ENCODE data around the gene DDR2. TPM values are rescaled to one million over a fixed set of nuclear protein-coding genes. Genes with fewer than 3 reads are reported as not detected.
A peak's percentile ranks its signal among the peaks of the same experiment; 100 is the strongest.
"Not testable (repeated sequence)": the region's sequence is repeated elsewhere in the genome, so short reads cannot be mapped to it uniquely, and the experiment has no call there.

The DDR2 gene
- total RNA-seq, 3 donors from 2014 or later = 0.29 to 0.84 (median 0.38) TPM

DNA sequence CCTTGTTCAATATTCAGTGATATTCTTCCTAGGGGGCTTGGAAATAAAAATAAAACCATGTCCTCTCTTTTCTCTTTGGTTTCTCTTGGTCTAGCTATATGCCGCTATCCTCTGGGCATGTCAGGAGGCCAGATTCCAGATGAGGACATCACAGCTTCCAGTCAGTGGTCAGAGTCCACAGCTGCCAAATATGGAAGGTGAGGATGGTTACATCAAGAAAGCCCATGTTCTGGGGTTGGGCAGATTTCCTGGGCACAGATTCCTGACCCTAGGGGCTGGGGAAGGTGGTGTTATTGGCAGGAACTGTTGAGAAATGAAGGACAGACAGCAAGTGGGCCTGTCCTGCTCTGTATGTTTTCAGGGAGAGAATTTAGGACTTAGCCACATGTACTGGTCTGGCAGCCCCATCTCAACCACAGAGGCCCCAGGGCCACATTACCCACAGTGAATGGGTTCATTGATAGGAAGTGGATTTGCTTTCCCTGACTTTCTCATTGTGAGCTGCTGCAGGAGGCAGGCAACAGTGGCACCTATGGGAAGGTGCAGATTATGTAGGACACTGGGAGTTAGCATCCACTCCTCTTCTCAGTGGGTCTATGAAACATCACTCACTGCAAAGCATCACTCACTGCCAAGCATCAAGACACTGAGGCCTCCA lies 120.9 kb downstream of the DDR2 start:
- Mint-ChIP-seq H3K36me3 (ENCODE audit: insufficient read depth) (peaks cover 2% of the 10 kb centered on the region), H3K27me3 (ENCODE audit: low read depth) (no peaks in the 10 kb centered on the region), H3K4me3 (no peak overlapping the region), H3K4me1 (ENCODE audit: low read depth) (no peaks in the 10 kb centered on the region), H3K9me3 (no peaks in the 10 kb centered on the region)
- ATAC-seq = no peak
- DNase-seq = no peak

DNA sequence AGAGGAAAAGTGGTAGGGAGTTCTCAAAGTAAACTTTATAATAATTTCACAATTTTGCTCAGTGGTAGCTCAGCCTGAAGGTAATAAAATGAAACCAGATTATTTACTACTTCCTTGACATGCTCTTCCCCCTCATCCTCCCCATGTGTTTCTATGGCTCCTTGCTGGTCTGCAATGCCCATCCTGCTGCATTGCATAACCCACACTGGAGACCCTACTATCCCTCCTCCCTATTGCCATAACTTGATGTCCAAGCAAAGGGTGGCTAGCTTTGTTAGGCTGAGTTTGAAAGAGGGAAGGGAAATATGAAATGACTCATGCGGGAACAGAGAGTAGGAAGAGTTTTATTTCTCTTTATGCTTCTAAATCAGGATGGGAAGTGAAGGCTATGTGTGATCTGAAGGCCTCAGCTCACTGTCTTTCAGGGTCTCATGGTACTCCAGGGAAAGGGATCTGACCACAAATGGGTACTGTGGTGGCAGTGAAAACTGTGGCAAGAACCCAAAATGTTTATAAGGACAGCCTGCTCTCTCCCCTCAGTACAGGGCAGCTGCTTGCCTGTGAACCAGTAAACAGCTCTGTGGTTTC lies 121.8 kb downstream of the DDR2 start:
- no peaks in the 10 kb centered on the region for H3K27me3 Mint-ChIP-seq (ENCODE audit: low read depth)
- peaks cover 2% of the 10 kb centered on the region for H3K36me3 Mint-ChIP-seq (ENCODE audit: insufficient read depth)
- no peak for ATAC-seq
- no peak overlapping the region for H3K4me3 Mint-ChIP-seq
- H3K9me3 Mint-ChIP-seq = no peaks in the 10 kb centered on the region
- H3K4me1 Mint-ChIP-seq (ENCODE audit: low read depth) = no peaks in the 10 kb centered on the region
- DNase-seq = no peak

DNA sequence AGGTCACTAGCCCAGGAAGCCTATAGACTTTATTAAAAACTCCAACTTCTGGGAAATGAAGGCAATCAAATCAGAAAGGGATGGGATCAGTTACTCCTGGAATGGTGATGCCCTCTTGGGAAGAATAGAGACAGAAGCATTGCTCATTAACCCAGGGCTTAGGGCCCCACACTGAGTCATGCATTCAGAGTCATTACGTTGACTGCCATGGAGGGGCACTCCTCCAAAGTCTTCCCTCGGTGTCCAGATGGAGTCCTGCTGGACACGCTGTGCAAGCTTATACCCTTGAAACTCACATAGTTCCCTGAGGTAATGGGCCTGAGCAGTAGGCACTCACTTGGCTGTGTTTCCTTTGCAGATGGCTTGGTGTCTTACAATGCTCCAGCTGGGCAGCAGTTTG lies 123.0 kb downstream of the DDR2 start:
- ATAC-seq (no peak), DNase-seq (no peak)
- Mint-ChIP-seq H3K4me3 (no peak overlapping the region), H3K36me3 (ENCODE audit: insufficient read depth) (peaks cover 2% of the 10 kb centered on the region), H3K9me3 (no peaks in the 10 kb centered on the region), H3K4me1 (ENCODE audit: low read depth) (no peaks in the 10 kb centered on the region), H3K27me3 (ENCODE audit: low read depth) (no peaks in the 10 kb centered on the region)

DNA sequence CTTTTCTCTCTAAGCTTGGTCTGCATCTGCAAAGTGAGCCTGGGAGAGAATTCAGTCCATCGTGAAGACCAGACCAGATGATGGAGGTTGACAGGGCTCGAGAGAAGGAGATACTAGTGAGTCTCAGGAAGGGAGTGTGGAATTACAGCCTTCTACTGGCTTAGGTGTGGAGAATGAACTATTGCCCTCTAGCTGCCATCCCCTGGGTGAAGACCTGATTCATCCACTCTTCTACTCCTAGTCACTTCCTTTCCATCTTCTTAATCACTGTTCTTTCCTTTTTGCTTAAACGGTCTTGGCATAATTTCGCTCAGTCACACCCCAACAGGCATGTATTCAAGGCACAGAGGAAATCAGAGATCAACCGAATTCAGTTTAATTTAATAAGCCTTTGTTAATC lies 124.3 kb downstream of the DDR2 start:
- no peak for ATAC-seq
- no peaks in the 10 kb centered on the region for H3K4me1 Mint-ChIP-seq (ENCODE audit: low read depth)
- no peaks in the 10 kb centered on the region for H3K9me3 Mint-ChIP-seq

DNA sequence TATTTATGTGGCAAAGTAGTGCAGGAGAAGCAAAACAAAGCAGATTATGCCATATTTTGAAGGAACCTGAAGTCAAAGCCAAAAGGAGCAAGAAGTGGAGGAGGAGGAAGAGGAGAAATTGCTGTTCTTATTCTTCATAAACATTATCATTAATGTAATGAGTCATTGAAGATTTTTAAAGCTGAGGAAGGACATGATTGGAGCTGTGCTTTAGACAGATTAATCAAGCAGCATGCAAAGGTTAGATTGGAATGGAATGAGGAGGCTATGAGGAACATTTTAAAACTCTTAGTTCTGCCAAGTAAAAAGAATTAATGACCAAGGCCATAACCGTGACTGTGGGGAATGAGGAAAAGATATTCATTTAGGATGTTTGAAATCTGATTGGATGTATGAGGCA lies 125.2 kb downstream of the DDR2 start:
- no peak for DNase-seq
- Mint-ChIP-seq H3K36me3 (ENCODE audit: insufficient read depth) (peaks cover 2% of the 10 kb centered on the region), H3K9me3 (no peaks in the 10 kb centered on the region), H3K4me3 (no peak overlapping the region), H3K4me1 (ENCODE audit: low read depth) (no peaks in the 10 kb centered on the region), H3K27me3 (ENCODE audit: low read depth) (no peaks in the 10 kb centered on the region)
- ATAC-seq = no peak

More for the DNA sequence above, 124.3 kb downstream of the DDR2 start:
- no peak for DNase-seq
- no peak overlapping the region for H3K4me3 Mint-ChIP-seq
- no peaks in the 10 kb centered on the region for H3K27me3 Mint-ChIP-seq (ENCODE audit: low read depth)
- peaks cover 2% of the 10 kb centered on the region for H3K36me3 Mint-ChIP-seq (ENCODE audit: insufficient read depth)

DNA sequence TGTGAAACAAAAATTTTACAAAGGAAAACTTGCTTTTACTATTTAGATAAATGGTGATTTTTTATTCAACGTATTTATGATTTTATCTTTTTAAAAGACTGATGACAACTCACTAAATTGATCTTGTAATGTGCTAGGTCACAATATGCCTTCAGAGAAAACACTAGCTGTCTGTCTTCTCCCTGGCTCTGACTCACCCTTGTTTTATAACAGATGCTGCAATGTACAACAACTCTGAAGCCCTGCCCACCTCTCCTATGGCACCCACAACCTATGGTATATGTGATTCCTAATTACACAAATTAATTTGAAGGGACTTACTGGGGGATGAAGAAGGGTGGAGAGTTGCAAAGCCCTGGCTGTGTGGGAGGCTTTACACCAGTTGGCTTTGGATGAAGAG lies 133.5 kb downstream of the DDR2 start:
- H3K9me3 Mint-ChIP-seq = no peaks in the 10 kb centered on the region
- H3K4me3 Mint-ChIP-seq = no peak overlapping the region
- peaks cover 1% of the 10 kb centered on the region for H3K36me3 Mint-ChIP-seq (ENCODE audit: insufficient read depth)
- no peaks in the 10 kb centered on the region for H3K27me3 Mint-ChIP-seq (ENCODE audit: low read depth)
- ATAC-seq (no peak), DNase-seq (no peak)
- H3K4me1 Mint-ChIP-seq (ENCODE audit: low read depth) = no peaks in the 10 kb centered on the region

DNA sequence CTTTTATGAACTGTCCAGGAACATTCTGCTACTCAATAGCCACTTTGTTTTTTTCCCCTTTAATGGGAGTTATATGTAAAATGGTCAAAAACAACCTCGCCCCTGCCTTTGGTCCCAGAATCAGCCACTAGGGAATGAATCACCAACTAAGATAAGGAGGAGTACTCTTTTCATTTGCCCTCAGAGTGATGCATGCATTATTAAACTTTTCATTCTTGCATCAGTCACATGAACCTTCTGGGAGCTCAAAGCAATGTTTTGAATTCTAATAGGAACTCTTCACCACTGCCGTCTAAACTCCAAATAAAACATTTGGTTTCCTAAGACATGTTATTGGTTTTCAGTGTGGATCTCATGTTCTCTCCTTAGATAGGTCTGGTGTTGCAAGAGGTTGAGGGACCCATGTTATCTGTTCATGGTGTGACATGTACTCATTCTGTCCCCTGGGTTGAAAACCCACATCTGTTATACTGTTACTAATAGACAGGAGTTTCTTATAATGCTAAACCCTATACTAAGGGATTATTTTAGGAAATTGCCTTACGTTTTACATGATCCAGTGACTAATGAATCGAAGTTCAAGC lies 140.4 kb downstream of the DDR2 start:
- Mint-ChIP-seq H3K4me1 (ENCODE audit: low read depth) (no peaks in the 10 kb centered on the region), H3K36me3 (ENCODE audit: insufficient read depth) (peaks cover 3% of the 10 kb centered on the region), H3K4me3 (no peak overlapping the region), H3K9me3 (no peaks in the 10 kb centered on the region), H3K27me3 (ENCODE audit: low read depth) (peaks cover 5% of the 10 kb centered on the region)
- no peak for ATAC-seq
- no peak for DNase-seq

DNA sequence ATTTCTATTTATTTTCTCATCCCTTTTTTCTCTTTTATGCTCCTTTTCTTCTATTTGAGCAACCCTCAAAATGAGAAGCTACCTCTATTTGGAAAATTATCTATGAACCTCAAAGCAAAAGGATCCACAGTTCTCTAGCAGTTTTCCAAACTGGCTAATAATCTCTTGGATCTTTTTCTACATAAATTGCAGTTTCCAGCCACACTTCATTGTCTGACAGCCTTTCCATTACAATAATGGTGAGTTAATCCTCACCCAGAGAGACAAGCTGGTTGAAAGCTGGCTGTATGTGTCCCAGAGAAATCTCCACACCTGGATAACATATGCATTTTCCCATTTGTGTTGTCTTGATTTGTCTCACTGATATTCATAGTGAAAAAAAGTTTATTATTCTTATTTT lies 141.7 kb downstream of the DDR2 start:
- H3K36me3 Mint-ChIP-seq (ENCODE audit: insufficient read depth) = peaks cover 3% of the 10 kb centered on the region
- H3K4me3 Mint-ChIP-seq = no peak overlapping the region
- H3K27me3 Mint-ChIP-seq (ENCODE audit: low read depth) = peaks cover 5% of the 10 kb centered on the region
- no peaks in the 10 kb centered on the region for H3K4me1 Mint-ChIP-seq (ENCODE audit: low read depth)
- H3K9me3 Mint-ChIP-seq = no peaks in the 10 kb centered on the region
- DNase-seq (no peak), ATAC-seq (no peak)

DNA sequence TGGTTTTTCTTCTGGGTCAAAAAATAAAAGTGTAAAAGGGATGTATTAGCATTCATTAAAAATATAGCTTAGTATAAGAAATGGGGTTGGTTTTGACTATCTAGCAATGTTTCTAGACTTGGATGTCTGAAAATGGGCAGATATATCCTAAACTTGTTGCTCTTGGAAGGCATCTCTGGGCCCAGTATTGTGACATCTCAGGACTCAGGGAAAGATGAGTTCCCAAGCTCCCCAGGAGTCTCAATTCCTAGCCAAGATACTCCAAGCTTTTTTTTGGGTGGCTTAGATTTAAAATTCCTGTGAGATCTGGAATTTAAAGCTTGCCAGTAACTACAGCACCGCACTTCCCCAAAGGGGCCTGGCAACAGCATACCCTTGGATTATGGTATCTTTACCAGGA lies 146.8 kb downstream of the DDR2 start:
- H3K27me3 Mint-ChIP-seq (ENCODE audit: low read depth) = peaks cover 12% of the 10 kb centered on the region
- ATAC-seq (no peak), DNase-seq (no peak)
- no peaks in the 10 kb centered on the region for H3K4me1 Mint-ChIP-seq (ENCODE audit: low read depth)
- H3K4me3 Mint-ChIP-seq = no peak overlapping the region
- no peaks in the 10 kb centered on the region for H3K9me3 Mint-ChIP-seq
- H3K36me3 Mint-ChIP-seq (ENCODE audit: insufficient read depth) = peaks cover 2% of the 10 kb centered on the region

DNA sequence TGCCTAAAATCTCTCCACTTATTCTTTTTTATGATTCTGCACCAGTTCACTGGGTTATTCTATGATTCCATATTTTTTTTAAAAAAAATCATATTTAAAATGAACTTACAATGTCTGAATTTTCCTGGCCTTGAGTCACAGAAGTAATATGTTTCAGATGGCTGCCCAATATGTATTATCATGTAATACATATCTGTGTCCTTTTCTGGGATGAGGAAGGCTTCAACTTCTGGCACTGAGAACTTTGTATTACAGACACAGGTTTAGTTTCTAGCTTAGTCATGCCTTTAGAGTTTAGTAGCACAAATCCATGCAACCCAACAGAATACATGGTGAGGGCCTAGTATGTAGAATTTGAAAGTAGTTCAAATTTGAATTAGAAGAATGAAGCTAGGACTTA lies 150.4 kb downstream of the DDR2 start:
- Mint-ChIP-seq H3K36me3 (ENCODE audit: insufficient read depth) (peaks cover 2% of the 10 kb centered on the region), H3K9me3 (no peaks in the 10 kb centered on the region), H3K4me3 (no peak overlapping the region), H3K4me1 (ENCODE audit: low read depth) (no peaks in the 10 kb centered on the region), H3K27me3 (ENCODE audit: low read depth) (peaks cover 7% of the 10 kb centered on the region)
- DNase-seq (no peak), ATAC-seq (no peak)

DNA sequence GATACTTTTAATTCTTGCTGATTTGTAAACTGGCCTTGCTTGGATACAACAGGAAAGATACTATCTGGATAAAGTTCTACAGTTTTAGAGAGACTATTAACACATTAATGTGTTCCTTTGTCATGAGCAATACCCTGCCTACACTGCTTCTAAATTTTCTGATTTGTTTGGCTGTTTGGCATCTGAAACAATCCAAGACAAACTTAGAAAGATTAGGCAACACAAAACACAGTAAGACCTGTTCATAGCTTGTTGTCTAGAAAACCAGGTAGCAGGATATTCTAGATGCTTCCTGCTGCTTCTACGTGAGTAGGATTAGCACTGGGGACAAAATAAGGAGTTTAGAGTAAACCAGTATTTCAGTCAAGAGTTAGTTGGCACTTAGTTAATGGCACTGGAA lies 152.7 kb downstream of the DDR2 start:
- not testable (repeated sequence) for H3K4me1 Mint-ChIP-seq (ENCODE audit: low read depth); DNase-seq; H3K9me3 Mint-ChIP-seq; H3K36me3 Mint-ChIP-seq (ENCODE audit: insufficient read depth); ATAC-seq; H3K4me3 Mint-ChIP-seq; H3K27me3 Mint-ChIP-seq (ENCODE audit: low read depth)

DNA sequence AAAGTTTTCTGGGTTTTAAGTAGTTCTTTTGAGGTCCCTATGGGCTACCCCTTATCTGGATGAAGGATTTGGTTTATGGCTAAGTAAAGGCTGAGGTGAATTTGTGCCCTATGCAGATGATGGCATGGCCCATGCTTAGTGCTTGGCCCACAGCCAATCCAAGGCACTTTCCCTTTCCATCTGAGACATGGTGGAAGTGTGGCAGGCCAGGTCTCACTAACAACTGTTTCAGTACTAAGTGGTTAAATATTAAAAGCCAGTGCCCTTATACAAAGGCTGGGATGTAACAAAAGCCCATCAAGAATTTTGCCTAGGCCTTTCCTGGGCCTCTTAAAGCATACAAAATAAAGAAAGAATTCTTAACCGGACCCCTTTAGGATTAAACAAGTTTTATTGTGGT lies 156.5 kb downstream of the DDR2 start:
- not testable (repeated sequence) for H3K36me3 Mint-ChIP-seq (ENCODE audit: insufficient read depth); ATAC-seq; DNase-seq; H3K4me1 Mint-ChIP-seq (ENCODE audit: low read depth); H3K9me3 Mint-ChIP-seq; H3K4me3 Mint-ChIP-seq; H3K27me3 Mint-ChIP-seq (ENCODE audit: low read depth)

DNA sequence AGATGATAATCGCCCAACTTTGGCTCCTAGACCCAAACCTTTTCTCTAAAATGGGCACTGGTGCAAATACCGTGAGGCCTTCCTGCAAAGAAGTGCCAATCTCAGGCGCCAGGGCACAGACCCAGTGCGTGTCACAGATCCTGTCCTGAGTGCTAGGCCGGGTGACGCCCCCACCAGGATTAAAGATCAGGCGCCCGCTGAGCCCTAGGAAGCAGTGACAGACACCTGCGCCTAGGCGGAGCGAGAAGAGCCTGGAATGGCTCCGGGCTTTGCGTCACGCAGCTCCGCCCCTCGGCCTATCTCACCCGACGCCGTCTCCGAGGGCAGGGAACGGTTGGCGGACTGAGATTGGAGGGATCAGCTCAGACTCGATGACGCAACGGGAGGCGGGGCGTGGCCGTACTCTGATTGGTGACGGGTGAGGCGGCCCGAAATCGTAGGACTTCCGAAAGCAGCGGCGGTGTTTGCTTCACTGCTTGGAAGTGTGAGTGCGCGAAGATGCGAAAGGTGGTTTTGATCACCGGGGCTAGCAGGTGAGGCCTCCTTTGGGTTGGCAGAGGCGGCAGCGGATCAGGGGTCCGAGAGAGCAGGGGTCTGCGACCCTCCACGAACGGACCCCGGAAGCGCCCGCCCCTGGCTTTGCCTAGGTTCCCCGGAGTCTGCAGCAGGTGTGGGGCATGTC lies 158.2 kb downstream of the DDR2 start, which contains the start of gene HSD17B7:
Gene HSD17B7, plus strand, starts transcription at position 400 of the 682 bp plus-strand sequence. Its CDS starts 99 bp downstream, at position 499.
- not testable (repeated sequence) for H3K4me1 Mint-ChIP-seq (ENCODE audit: low read depth); H3K9me3 Mint-ChIP-seq; H3K36me3 Mint-ChIP-seq (ENCODE audit: insufficient read depth); H3K27me3 Mint-ChIP-seq (ENCODE audit: low read depth)
- peak within 1 kb of the TSS; percentile 90 for H3K4me3 Mint-ChIP-seq
- DNase-seq (peak; percentile 63), ATAC-seq (peak; percentile 98 to 99)

DNA sequence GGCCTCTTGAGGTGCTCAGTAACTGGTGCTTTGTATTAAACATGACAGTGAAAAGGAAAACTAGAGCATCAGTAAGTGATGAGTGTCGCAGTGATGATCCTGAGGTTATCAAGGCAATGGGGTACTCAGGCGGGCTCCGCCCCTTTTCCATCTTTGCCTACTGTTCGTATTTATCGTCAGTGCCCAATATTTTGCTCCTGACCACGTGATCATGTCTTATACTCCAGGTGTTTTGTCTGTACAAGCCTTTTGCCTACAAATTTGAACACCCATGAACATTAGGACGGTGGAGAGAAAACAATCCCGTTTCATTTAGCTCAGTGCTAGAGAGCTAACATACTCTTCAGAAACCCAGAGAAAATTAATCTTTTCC lies 158.7 kb downstream of the DDR2 start:
- H3K27me3 Mint-ChIP-seq (ENCODE audit: low read depth); H3K9me3 Mint-ChIP-seq; H3K4me1 Mint-ChIP-seq (ENCODE audit: low read depth); H3K36me3 Mint-ChIP-seq (ENCODE audit: insufficient read depth); DNase-seq: not testable (repeated sequence)
- peak overlapping the region; percentile 90 for H3K4me3 Mint-ChIP-seq
- ATAC-seq = peak in 1 of 2 donors; percentile 5

DNA sequence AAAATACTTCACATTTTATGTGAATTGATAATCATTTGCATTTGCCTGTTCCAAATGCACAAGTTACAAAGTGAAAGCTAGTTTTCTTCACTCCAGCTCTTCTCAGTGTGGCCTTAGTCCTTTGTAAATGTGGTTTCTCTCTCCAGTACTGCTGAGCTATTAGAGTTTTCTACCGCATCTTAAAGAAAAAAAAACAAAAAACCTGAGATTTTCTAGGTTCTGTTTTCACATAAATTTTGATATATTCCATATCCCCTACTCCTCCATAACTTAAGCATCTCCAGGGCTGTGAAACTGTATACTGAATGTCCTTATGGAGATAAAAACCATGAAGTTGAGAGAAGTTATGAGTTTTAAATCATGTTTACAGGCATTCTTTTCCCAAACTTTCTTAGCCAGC lies 162.0 kb downstream of the DDR2 start:
- not testable (repeated sequence) for DNase-seq; H3K4me1 Mint-ChIP-seq (ENCODE audit: low read depth); H3K9me3 Mint-ChIP-seq; ATAC-seq; H3K4me3 Mint-ChIP-seq; H3K27me3 Mint-ChIP-seq (ENCODE audit: low read depth)
- peaks cover 26% of the 10 kb centered on the region for H3K36me3 Mint-ChIP-seq (ENCODE audit: insufficient read depth)
